Stimulated activated CD8-positive, alpha-beta memory T cell treated with anti-CD3 and anti-CD28 coated beads, Interleukin-7, amount 100 ng/mL, for 24 hours (primary cell): ENCODE data around the gene SYTL3.

Experiments
- DNase-seq: peaks from one replicate; pipeline ENCODE4 v3.0.0-alpha.2; 2020; ENCODE audit warnings: low read depth

Gene SYTL3

GRCh38 chr6:158730541-158730907 is 80.7 kb downstream of the SYTL3 start:
- DNase-seq, result no peak

- no peak for DNase-seq
These were observed 85.2 kb downstream of the SYTL3 start for GRCh38 chr6:158735009-158735408.

- no peak for DNase-seq
These were observed 87.3 kb downstream of the SYTL3 start for GRCh38 chr6:158737082-158737709.

GRCh38 chr6:158737710-158738615 is 88.1 kb downstream of the SYTL3 start:
- DNase-seq, result no peak

- no peak for DNase-seq
These were observed 89.8 kb downstream of the SYTL3 start for GRCh38 chr6:158739673-158740072.

- no peak for DNase-seq
These were observed 93.3 kb downstream of the SYTL3 start for GRCh38 chr6:158743033-158743651.

GRCh38 chr6:158744986-158745430 is 95.2 kb downstream of the SYTL3 start:
- DNase-seq, result no peak

- DNase-seq, result no peak
These were observed 101.4 kb downstream of the SYTL3 start for GRCh38 chr6:158751224-158751623.

GRCh38 chr6:158751921-158752320 is 102.1 kb downstream of the SYTL3 start:
- no peak for DNase-seq

- no peak for DNase-seq
These were observed 102.8 kb downstream of the SYTL3 start for GRCh38 chr6:158752613-158753012.

- DNase-seq, result no peak
These were observed 104.0 kb downstream of the SYTL3 start for GRCh38 chr6:158753811-158754210.

GRCh38 chr6:158754738-158755137 is 104.9 kb downstream of the SYTL3 start:
- no peak for DNase-seq

GRCh38 chr6:158755636-158756035 is 105.8 kb downstream of the SYTL3 start:
- DNase-seq, result no peak

GRCh38 chr6:158756126-158756525 is 106.3 kb downstream of the SYTL3 start:
- no peak for DNase-seq

GRCh38 chr6:158756977-158757752 is 107.3 kb downstream of the SYTL3 start:
- DNase-seq, result no peak

- DNase-seq, result no peak
These were observed 107.9 kb downstream of the SYTL3 start for GRCh38 chr6:158757753-158758090.

- no peak for DNase-seq
These were observed 108.6 kb downstream of the SYTL3 start for GRCh38 chr6:158758451-158758860.

- no peak for DNase-seq
These were observed 109.2 kb downstream of the SYTL3 start for GRCh38 chr6:158758941-158759479.

- DNase-seq, result no peak
These were observed 110.2 kb downstream of the SYTL3 start for GRCh38 chr6:158759966-158760617.

- no peak for DNase-seq
These were observed 110.9 kb downstream of the SYTL3 start for GRCh38 chr6:158760618-158761250.

GRCh38 chr6:158761746-158762145 is 111.9 kb downstream of the SYTL3 start:
- DNase-seq, result no peak
